ENCODE data around the gene AGFG1.

The AGFG1 gene

DNA sequence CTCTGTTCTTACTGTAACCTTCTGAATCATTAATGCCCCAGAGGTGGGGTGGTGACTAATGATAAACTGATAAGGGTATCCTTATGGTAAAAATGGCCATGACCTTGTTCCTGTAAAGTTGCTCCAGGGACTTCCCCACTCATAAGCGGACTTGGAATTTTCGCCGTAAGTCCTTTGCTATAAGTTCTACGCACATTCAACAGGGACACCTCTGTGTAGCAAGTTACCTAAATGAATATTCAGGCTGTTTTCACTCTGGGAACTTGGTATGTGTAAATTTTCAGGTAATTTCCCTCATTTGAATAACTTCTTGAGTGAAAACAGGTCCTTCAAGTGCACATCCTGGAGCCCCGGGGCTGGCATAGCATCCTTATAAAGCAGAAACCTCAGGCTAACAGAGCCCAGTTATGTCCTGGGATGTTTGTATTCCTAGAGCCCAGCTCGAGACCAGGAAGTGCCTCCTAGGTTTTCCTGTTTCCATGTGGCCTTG is 9.4 kb upstream of the AGFG1 start:
- peak; percentile 32 for DNase-seq

DNA sequence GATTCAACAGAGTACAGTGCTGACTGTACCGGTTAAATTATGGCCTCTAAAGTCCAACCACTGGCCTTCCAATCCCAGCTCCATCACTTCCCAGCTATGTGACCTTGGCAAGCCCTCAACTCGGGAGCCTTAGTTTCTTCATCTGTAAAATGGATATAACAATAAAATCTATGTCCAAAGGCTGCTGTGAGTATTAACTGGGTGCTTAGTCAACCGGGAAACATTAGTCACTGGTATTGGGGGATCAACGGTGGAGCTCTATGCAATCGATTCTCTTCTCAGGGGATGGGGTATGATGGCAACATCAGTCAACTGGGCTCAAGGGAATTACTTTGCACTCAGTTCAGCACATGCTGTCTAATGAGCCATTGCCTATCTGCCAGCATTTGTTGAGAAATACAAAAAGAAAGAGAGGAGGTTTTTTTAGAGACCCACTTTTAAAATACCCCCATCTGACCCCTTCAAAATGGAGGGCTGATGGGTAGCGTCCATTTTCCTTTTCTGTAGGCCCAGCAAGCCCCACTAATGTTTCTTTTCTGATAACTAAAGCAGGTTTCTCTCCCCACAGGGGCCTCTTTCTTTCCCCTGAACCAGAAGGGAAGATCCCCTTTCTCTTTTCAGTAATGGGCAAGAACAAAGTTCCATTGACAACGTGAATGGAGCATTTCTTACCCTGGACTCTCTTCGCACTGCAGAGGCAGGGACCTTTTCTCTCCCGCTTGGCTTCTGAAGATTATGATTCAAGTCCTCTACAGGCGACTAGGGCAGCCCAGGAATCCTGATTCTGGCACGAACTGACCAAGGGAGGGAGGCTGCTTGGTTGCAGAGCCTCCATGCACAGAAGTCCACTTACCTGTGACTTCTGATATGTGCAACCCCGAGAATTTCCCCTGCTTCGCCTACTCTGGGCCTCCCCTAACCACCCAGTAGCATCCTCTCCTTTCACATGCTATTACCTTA is 8.7 kb upstream of the AGFG1 start:
- DNase-seq = no peak

DNA sequence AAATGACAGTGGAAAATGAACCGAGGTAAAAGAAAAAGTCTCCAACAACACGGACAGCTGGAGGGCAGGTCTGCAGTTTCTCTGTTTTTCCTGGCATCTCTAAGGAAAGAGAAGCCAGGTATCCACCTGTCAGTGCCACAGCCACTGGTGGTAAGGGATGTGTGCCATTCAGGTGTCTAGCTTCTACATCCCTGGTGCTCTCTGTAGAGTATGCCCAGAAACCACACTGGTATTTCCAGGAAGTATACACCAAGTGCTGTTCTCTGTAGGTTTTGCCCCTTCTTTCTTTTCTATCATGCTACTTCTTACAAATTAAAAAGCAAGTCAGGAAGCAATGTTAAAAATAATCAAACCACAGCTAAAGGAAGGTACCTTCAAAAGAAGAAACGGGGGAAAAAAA is 7.6 kb upstream of the AGFG1 start:
- no peak for DNase-seq

DNA sequence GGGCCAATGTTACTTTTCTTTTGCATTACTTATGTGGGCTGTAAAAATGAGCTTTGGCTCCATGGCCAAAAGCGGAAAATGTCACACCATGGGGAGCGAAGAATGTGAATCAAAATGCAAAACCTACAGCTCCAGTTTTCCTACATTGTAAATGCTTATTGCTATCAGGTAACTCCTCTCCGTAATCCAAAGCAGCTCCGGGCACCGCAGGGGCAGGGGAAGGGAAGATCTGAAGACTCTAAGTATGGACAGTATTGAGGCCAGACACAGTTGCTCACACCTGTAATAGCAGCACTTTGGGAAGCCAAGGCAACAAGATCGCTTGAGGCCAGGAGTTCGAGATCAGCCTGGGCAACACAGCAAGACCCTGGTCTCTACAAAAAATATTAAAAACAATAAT is 7.1 kb upstream of the AGFG1 start:
- peak; percentile 15 for DNase-seq

DNA sequence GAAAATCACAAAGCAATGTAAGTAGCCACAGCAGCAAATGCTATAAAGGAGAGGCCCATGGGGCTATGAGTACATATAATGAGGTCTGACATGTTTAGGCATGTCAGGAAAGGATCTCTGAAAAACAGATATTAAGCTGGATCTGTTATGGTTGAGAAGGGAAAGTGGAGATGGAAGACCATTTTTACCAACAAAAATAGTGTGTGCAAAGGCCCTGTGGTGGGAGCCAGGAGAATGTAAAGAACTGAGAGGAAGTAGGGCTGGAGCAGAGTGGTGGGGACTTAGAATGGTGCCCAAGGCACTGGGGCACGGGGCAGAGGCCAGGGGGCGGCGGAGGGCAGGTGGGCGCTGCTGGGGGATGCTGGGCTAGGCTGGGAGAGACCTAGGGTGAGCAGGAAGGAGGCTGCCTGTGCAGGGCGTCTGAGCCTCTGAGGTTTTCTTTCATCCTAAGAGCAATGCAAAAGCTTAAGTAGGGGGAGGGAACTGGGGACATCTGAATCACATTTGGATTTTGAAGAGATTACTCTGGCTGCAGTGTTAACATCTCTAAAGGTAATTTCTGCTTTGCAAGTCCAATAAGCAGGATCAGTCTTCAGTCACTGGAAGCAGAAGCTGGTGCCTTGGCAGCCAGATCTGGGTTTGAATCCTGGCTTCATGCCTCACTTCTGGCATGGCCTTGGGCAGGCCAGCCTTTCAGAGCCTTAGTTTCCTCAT is 4.9 kb upstream of the AGFG1 start:
- DNase-seq = no peak

DNA sequence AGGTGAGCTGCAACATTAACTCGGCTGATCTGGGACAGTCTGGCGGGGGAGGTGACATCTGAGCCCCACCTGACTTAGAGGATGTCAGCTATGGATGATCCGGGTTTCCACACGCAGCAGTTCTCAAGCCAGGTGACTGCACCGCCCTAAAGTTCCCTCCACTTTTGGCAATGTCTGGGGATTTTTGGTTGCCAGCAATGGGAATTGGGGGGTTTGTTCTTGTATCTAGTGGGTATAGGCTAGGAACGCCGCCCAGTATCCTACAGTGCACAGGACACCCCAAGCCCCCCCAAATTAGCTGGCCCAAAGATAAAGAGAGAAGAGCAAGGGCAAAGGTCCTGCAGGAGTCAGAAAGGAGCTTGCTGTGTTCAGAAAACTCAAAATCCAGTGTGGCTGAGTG is 544 bp upstream of the AGFG1 start:
- DNase-seq = no peak

DNA sequence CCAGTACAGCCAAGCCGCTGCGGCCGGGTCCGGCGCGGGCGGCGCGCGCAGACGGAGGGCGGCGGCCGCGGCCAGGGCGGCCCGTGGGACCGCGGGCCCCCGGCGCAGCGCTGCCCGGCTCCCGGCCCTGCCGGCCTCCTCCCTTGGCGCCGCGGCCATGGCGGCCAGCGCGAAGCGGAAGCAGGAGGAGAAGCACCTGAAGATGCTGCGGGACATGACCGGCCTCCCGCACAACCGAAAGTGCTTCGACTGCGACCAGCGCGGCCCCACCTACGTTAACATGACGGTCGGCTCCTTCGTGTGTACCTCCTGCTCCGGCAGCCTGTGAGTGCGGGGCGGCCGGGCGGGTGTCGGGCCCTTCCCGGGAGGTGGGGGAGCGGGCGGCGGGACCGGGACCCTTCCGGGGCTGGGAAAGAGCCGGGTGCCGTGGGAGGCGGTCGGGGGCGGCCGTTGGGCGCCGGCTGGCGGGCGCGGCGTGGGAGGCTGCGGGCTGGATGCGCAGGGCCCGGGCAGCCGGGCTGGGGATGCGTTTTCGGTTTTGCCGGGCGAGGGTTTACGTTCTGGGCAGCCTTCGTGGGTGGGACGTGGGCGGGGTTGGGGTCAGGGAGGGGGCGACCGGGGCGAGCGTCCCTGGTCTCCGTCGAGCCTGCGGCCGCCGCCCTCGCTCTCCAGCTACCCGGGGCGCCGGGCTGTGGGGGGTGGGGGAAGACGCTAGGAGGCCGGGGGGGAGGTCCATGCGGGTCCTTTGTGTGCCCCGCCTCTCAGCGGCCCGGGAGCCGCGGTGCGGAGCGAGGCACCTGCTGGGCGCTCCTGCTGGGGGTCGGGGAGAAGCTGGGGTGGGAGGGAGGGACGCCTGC is 537 bp downstream of the AGFG1 start:
- peak; percentile 63 for DNase-seq

DNA sequence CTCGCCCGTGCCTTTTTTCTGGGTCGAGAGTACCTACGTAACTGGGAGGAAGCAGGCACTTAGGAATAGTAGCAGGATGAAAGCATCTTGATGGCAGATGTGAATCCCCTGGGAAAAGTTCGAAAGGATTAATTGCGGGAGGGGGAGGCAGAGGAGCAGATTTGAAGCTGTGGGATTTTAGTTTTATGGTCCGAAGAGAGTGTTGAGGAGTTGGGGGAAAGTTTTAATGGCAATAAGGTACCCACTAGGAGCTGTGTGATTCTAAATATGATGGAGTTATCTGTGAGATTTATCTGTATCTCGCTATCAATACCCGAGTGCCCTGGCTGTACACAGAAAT is 1.1 kb downstream of the AGFG1 start:
- DNase-seq = no peak

DNA sequence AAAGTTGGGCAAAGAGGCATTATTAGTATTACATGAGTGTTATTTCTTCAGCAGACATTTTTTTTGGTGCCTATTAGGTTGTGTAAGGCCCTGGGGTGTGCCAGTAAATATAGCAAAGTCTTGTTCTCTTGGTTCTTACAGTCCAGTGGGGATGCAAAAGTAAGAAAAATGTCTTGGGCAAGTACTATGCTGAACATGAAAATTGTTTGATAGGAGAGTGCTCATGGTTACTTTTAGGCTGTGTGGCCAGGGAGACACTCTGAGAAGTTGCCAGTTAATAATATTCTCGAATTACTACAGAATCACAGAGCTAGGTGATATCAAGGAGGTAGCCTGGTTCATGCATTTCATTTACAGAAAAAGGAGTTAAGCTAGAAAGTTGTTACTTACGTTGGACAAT is 1.9 kb downstream of the AGFG1 start:
- DNase-seq = no peak

DNA sequence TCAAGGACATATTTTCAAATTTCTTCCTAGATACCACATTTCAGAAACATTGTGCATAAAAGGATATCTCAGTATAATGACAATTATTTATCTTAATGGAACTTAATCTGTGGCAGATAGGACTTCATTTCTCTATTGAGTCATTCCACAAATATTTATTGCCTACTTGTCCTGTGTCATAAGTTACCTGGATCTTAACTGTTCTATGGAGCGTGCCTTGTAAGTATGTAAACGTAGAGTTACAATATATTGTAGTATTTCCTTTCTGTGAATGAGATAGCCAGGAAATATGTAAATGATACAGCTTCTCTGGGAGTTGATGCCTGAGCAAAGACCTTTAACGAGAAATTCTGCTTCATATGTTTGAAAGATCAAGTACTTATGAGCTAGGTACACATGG is 2.5 kb downstream of the AGFG1 start:
- no peak for DNase-seq

DNA sequence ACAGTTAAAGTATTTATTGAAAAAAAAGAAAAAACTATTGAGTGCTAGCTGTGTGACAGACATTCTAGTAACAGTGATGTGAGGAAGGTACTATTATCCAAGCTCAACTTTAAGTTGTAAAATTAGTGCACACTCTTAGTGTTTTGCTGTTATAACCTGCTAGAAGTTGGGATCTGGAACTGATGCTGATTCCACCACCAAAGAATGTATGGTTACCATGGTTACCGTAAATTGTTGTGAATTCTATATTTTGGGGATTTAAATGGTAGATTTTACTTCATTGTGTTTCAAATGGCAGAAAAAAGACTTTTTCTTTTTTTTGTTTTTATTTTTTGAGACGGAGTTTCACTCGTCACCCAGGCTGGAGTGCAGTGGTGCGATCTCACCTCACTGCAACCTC is 5.3 kb downstream of the AGFG1 start:
- no peak for DNase-seq

DNA sequence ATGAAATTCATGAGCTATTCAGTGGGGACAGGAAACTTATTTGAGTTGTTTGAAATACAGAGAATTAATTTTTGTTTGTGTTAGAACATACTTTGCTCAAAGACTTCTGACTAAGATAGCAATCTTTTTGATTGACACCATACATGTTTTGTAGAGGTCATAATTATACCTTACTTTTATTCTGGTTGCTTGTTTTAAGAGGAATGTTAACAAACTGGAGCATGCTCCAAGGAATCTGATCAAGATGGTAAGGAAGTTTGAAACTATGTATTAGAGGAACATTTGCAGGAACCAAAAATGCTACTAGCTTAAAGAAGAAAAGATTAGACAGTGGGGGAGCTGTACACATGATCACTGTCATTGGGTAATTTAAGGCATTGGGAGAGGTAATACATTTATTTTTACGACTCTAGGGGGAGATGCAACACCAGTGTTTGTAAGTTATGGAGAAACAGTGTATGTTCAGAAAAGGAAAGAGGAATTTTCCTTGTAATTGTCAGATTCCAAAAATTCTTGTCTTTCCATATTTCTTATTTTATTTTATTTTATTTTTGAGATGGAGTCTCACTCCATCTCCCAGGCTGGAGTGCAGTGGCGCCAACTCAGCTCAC is 8.0 kb downstream of the AGFG1 start:
- no peak for DNase-seq

DNA sequence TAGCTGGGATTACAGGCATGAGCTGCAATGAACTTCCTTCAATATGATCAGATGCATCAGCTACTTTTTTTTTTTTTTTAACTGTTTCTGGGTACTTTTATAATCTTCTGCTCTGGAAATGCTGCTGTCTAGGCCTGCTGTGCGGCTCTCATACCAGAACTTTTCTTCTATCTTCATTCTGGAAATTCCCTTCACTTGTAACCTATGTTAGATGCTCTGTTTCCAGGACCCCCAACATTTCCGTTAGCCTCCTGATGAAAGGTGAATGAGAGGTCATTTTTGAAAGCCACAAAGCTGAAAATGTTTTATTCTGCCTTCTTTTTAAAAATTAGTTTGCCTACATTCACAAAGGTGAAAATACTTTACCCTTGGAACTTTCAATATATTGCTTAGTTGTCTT is 8.6 kb downstream of the AGFG1 start:
- no peak for DNase-seq

DNA sequence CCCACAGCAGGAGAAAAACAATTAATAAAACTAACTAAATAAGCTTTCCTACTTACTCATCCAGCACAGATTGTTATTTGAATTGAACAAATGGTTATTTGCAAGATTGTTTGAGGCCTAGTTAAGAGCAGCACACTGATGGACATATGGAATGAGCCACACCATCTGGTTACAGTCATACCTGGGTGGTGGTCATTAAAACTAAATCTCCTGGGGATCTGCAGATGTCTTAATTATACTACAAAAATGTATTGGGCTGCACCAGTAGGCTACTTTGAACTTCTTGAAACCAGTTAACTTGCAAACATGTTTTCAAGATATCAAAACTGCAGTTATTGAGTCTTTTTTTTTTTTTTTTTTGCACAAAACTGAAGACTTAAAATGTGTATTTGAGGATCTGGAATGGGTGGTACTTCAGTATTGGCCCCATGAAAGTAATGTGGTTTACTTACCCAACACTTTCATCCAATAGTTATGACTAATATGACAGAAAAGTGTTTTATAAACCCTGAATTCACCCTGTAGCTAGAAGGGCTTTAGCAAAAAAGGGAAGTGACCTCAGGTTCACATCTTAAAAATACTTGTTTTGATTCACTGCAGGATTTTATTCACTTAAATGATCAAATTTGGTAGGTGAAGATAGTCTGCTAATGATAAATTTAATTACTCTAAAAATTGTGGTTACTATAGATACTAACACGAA is 10.8 kb downstream of the AGFG1 start:
- no peak for DNase-seq

DNA sequence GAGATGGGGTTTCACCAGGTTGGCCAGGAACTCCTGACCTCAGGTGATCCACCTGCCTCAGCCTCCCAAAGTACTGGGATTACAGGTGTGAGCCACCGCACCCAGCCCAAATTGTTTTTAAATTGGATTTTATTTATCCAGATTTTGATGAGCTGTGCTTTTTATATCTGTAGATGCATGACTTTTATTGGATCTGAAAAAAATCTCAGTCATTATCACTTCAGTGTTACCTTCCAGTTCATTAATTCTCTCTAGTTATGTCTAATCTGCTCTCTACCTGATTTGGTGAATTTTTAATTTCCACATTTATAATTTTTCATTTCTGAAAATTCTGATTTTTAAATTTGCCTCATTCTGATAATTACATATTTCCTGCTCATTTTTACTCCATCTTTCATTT is 13.5 kb downstream of the AGFG1 start:
- no peak for DNase-seq

DNA sequence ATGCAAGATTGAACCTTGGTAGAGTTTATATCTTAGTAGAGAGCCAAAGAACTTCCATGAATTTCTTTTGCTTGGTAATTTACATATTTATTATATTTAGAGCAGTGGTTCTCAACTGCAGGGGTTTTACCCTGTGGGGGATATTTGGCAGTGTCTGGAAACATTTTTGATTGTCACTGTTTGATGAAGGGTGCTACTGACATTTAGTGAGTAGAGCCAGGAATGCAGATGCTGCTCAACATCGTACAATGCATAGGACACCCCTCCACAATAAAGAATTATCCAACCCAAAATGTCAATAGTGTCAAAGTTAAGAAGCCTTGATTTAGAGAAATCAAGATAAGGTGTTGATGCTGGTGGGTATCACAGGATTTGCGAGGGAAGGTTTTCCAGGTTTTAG is 14.7 kb downstream of the AGFG1 start:
- no peak for DNase-seq

DNA sequence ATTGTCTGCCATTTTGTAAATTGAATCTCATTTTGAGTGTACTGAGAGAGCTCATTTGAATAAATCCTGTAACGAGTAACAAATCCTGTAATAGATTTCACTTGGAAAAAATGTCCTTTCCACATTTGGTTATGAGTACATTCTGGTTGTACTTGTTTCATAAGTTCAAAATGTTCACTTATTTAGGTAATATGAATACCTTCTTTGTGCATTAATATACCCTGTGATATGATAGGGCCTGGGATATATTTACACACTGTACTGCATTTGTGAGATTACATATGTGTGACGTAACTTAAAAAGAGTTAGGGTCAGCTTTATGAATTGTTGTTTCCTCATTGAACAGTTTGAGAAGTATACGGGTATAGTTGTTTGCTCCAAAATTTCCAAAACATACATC is 16.1 kb downstream of the AGFG1 start:
- no peak for DNase-seq

DNA sequence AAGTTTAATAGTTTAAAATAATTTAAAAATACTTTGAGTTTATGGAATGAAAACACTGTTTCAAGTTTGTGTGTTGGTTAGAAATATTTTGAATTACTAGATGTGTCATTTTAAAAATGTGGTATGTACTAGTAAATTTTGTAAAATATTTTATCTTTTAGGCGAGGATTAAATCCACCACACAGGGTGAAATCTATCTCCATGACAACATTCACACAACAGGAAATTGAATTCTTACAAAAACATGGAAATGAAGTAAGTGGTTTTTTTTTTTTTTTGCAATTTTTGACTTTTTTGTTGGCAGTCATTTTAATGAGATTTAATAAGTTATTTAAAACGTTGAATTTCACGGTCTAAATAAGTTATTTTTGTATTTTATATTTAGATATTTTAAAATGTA is 19.4 kb downstream of the AGFG1 start:
- DNase-seq = no peak

DNA sequence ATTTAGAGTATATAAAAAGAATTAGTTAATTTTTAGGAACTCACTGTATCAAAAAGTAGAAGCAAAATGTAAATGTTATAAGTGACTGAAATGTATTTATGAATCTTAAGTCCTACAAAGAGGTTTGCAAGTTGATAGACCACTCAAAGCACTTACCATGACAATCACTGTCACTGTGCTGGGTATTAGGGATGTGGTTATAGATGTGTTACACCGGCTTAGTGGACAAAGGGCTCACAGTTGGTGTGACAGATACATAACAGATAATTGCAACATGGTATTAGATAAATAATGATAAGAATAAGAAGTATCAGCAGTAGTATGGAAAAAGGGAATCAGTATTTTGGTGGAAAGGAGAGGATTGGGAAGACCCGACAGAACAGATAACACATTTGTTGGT is 21.6 kb downstream of the AGFG1 start:
- no peak for DNase-seq

DNA sequence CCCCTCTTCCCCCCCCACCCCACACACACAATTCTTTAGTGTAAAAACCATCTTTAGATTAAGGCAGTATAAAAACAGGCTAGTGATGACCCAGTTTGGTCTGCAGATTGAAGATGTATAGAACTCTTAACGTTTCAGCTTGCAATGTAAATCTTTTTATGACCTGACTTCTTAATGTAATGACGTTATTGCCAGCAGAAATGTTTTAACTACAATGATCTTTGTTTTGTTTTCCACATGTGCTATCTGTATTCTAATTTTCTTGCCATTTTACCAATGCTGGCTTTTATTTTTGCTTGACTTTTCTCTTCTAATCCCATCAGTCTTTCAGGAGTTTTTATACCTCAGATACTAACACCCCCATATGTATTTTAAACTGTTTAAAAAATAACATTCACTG is 25.2 kb downstream of the AGFG1 start:
- DNase-seq = no peak

DNA sequence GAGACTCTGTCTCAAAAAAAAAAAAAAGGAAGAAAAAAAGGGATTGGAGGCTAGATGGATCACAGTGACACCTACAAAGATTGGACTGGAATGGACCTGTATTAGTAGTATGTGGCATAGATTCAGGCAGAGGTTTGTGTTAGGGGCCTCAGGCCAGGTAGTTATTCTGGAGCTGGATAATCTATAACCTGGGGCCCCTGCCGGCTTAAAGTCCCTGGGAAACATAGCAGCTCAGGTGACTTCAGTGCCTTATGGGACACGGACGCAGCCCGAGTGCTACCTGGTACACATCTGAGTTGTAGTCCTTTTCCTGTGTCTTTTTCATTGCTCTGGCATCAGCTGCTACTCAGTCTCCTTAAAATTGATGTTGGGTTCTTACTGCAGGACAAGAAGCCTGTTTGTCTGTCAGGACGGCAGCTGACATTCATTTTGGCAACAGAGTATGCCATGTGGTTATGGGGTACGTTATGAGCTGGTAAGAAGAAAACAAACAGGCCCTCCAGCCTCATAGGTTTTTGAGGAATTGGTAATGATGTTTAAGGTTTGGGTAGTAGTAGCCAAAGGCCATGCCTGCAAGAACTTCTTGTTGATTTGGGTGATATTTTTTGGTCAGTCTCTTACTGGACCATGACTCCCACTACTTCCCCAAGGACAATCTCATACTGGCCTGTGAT is 27.8 kb downstream of the AGFG1 start:
- DNase-seq = no peak

DNA sequence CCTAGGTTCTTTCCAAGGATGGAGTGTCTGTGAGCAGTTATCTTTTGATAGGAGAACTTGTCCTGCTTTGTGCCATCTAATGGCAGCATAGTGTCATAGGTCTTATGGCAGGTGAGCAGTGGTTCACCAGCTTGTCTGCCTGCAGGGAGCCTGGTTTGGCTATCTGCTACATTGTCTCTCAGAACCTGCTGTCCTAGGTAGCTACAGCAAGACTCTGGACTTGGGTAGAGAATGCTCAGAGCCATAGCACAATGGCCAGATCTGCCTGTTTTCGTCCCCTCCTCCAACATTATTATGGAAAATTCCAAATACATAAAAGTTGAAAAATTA is 28.3 kb downstream of the AGFG1 start:
- no peak for DNase-seq

Measured in activated naive CD4-positive, alpha-beta T cell treated with anti-CD3 and anti-CD28 coated beads, Interleukin-2, amount 50 U/mL, for 16 hours (primary cell).